Measurements from ENCODE around the gene PKMYT1.

DNA sequence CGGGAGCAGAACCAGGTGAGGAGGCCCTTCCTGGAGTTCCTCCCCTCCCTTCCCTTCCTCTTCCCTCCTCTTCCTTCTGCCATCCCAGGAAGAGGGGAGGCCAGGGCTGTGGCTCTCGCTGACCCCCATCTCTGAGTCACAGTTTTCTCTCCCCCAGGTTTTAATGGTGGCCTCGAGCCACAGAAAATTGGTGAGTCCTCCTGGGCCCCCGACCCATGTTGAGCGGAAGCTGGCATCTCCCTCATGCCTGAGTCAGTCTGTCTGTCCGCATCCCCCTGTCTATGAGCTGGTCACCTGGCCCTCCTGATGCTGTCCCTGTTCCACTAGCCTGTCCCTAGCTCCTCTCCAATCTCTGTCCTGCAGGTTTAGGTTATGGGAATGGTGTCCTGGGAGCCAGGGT, 19.7 kb upstream of the PKMYT1 start:
- no peak for TF ChIP-seq EZH2 (IDR thresholded peaks at IDR 0.05; ENCODE audit: low read depth)
- TF ChIP-seq, protein P1, sequence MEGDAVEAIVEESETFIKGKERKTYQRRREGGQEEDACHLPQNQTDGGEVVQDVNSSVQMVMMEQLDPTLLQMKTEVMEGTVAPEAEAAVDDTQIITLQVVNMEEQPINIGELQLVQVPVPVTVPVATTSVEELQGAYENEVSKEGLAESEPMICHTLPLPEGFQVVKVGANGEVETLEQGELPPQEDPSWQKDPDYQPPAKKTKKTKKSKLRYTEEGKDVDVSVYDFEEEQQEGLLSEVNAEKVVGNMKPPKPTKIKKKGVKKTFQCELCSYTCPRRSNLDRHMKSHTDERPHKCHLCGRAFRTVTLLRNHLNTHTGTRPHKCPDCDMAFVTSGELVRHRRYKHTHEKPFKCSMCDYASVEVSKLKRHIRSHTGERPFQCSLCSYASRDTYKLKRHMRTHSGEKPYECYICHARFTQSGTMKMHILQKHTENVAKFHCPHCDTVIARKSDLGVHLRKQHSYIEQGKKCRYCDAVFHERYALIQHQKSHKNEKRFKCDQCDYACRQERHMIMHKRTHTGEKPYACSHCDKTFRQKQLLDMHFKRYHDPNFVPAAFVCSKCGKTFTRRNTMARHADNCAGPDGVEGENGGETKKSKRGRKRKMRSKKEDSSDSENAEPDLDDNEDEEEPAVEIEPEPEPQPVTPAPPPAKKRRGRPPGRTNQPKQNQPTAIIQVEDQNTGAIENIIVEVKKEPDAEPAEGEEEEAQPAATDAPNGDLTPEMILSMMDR (conservative IDR thresholded peaks at IDR 0.05) = no peak
